Caco-2 (cell line): ENCODE data around the gene MED10. TPM values are rescaled to one million over a fixed set of nuclear protein-coding genes. Genes with fewer than 3 reads are reported as not detected.

Source experiments
- BruUV-seq: library from RNA; stranded (reverse); fragments of 400-500 nt; replicated peaks from 2 replicates; lab custom pipeline; 2021; lab: Mats Ljungman, UMichigan
- CTCF ChIA-PET: fragments of 300-600 bp; sonication (Branson Sonifier 250); formaldehyde crosslinking; loops from one replicate; lab custom pipeline; 2022; ENCODE audit warnings: antibody characterized with exemption; lab: Charles Lee
- POLR2A ChIA-PET: fragments of 300-600 bp; sonication (Branson Sonifier 250); formaldehyde crosslinking; loops from one replicate; lab custom pipeline; 2022; ENCODE audit warnings: antibody characterized with exemption; lab: Charles Lee
- DNase-seq, 2 experiments: peaks; one replicate each; pipeline versions ENCODE4 v3.0.0 to v3.0.0-alpha.2; 2020 to 2022
- H3K27me3 ChIP-seq: replicated peaks from 2 replicates; pipeline ENCODE4 v1.6.0; 2011; ENCODE audit warnings: low read length; ENCODE audit not compliant: control insufficient read depth, insufficient read depth
- H3K36me3 ChIP-seq: 2 replicates; pipeline ENCODE4 v1.5.1; 2011; ENCODE audit warnings: low read length; ENCODE audit not compliant: control insufficient read depth, insufficient read depth
- H3K4me1 ChIP-seq: fragments of 250-450 bp; sonication (Bioruptor Pico); 2 replicates; pipeline ENCODE4 v1.5.1; 2020; ENCODE audit warnings: mild to moderate bottlenecking
- H3K4me3 ChIP-seq: 2 replicates; pipeline ENCODE4 v1.5.1; 2011; ENCODE audit warnings: low read depth, mild to moderate bottlenecking, control low read depth, low read length
- H3K9me3 ChIP-seq: fragments of 250-450 bp; sonication (Bioruptor Pico); 2 replicates; pipeline ENCODE4 v1.5.1; 2020; ENCODE audit warnings: mild to moderate bottlenecking, moderate library complexity
- H3K27ac Mint-ChIP-seq: one replicate; pipeline ENCODE4 v1.8.0; 2022; ENCODE audit warnings: mixed read lengths; ENCODE audit not compliant: unreplicated experiment
- H3K27me3 Mint-ChIP-seq: one replicate; pipeline ENCODE4 v1.8.0; 2022; ENCODE audit warnings: mixed read lengths; ENCODE audit not compliant: insufficient read depth, unreplicated experiment
- H3K36me3 Mint-ChIP-seq: one replicate; pipeline ENCODE4 v1.8.0; 2022; ENCODE audit warnings: mild to moderate bottlenecking, mixed read lengths; ENCODE audit not compliant: insufficient read depth, unreplicated experiment
- H3K4me1 Mint-ChIP-seq: one replicate; pipeline ENCODE4 v1.8.0; 2022; ENCODE audit warnings: low read depth, mixed read lengths; ENCODE audit not compliant: unreplicated experiment
- H3K4me3 Mint-ChIP-seq: one replicate; pipeline ENCODE4 v1.8.0; 2022; ENCODE audit warnings: mild to moderate bottlenecking, moderate library complexity, mixed read lengths; ENCODE audit not compliant: unreplicated experiment
- H3K9me3 Mint-ChIP-seq: one replicate; pipeline ENCODE4 v1.8.0; 2022; ENCODE audit warnings: mixed read lengths; ENCODE audit not compliant: unreplicated experiment
- intact Hi-C: fragments of 100-400 bp; cut with micrococcal nuclease; formaldehyde crosslinking; loops from one replicate; pipeline ENCODE4 v1.10.0; 2022; ENCODE audit not compliant: unreplicated experiment
- total RNA-seq: library from RNA; stranded (reverse); gene quantifications from 2 replicates; pipeline ENCODE4 v1.2.3, GENCODE V29; 2022
- TF ChIP-seq, protein P1 (sequence below), 2 experiments: fragments of 200-600 bp in 1 of 2; IDR thresholded peaks; 1 replicate in 1 of 2; 2 replicates in 1 of 2; pipeline versions ENCODE4 v1.5.1 to v1.8.0; 2011 to 2022; ENCODE audit warnings: antibody characterized with exemption in 1 of 2, control low read depth in 1 of 2, inconsistent platforms in 1 of 2, low read depth in 1 of 2, low read length in 1 of 2, mild to moderate bottlenecking in 1 of 2, moderate library complexity in 1 of 2; ENCODE audit not compliant: insufficient read depth in 1 of 2, severe bottlenecking in 1 of 2, unreplicated experiment in 1 of 2

The MED10 gene
- total RNA-seq, 1 experiment from 2014 or later = 50.6 TPM

DNA sequence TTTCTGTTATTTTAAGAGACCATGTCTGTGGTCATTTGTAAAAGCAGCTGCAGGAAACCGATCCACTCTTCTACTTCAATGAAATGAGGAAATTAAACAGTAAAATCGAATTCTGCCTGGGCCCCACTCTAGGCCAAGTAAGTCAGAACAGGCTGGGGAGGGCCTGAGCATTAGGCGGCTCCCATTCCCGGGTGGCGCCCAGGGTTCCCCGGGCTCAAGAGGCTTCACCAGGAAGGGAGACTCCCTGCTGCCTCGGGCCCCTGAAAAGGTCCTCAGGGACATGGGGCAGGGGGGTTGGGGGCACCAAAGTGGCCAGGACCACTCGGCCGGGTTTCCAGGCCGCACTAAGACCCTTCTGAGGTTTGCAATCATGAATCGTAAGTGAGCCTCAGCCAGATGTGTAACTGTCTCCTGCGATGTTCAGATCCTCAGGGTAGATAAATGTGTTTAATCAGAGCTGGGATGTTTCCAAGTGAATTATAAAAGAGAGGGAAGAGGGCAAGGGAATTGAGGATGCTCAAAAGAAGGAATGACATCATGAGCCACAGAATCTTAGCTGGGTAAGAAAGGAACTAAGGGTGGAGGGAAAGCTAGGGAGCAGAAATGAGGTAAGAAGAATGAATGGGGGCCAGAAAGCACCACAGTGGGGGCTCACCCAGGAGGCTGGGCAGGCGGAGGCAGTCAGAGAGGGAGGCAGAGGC is 24.6 kb downstream of the MED10 start:
- CTCF ChIA-PET = no interaction called here
- no peaks in the 10 kb centered on the region for H3K4me1 ChIP-seq
- no peaks in the 10 kb centered on the region for H3K9me3 ChIP-seq
- no peaks in the 10 kb centered on the region for H3K36me3 ChIP-seq
- POLR2A ChIA-PET = no interaction called here
- H3K36me3 Mint-ChIP-seq = no peaks in the 10 kb centered on the region
- no peak overlapping the region for H3K27ac Mint-ChIP-seq
- no peak overlapping the region for H3K4me3 Mint-ChIP-seq
- no peaks in the 10 kb centered on the region for H3K27me3 ChIP-seq
- intact Hi-C loops = no loop called here
- no peak overlapping the region for H3K4me3 ChIP-seq
- TF ChIP-seq, protein P1, sequence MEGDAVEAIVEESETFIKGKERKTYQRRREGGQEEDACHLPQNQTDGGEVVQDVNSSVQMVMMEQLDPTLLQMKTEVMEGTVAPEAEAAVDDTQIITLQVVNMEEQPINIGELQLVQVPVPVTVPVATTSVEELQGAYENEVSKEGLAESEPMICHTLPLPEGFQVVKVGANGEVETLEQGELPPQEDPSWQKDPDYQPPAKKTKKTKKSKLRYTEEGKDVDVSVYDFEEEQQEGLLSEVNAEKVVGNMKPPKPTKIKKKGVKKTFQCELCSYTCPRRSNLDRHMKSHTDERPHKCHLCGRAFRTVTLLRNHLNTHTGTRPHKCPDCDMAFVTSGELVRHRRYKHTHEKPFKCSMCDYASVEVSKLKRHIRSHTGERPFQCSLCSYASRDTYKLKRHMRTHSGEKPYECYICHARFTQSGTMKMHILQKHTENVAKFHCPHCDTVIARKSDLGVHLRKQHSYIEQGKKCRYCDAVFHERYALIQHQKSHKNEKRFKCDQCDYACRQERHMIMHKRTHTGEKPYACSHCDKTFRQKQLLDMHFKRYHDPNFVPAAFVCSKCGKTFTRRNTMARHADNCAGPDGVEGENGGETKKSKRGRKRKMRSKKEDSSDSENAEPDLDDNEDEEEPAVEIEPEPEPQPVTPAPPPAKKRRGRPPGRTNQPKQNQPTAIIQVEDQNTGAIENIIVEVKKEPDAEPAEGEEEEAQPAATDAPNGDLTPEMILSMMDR (IDR thresholded peaks at IDR 0.05; ENCODE audit: insufficient read depth in 1 of 2, low read depth in 1 of 2, low read length in 1 of 2, severe bottlenecking in 1 of 2, unreplicated experiment in 1 of 2) = no peak
- H3K27me3 Mint-ChIP-seq = peaks cover 36% of the 10 kb centered on the region
- DNase-seq = no peak
- no TSS peak for BruUV-seq
- no peaks in the 10 kb centered on the region for H3K9me3 Mint-ChIP-seq
- no peaks in the 10 kb centered on the region for H3K4me1 Mint-ChIP-seq

DNA sequence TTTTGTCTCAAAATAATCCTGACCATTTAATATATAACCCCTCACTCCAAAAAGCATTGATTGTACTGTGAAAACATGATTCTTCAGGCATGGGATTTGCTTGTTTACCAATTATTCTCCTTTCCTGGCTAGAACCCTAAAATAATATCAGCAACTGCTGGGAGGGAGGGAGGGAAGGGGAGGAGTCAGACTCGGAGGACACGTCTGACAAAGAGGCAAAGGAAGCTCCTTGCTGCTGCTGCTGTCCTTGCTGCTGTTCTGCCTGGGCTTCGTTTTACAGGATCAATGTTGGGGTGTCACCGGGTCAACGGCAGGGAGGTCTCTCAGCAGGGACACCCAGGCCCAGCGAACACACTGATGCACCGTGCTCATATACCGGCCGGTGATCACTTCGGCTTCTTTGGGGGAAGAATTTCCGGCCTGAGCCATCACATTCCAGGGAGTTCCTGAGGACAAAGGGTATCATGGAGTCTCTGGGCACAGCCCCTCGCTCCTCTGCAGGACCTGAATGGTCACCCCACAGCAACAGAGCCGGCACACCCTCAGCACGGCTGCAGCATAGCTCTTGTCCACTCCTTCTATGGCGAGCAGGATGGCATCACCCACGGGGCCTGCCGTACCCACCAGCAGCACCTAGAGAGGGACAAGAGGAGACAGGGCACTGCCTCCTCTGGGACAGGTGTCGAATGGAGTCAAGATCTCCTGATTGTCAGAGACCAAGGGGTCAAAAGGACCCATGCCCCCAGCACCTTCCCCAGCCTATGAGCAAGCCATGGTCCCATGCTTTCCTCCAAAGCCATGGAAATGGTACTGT is 27.9 kb downstream of the MED10 start:
- Mint-ChIP-seq H3K4me1 (no peaks in the 10 kb centered on the region), H3K4me3 (no peak overlapping the region), H3K27ac (no peak overlapping the region), H3K9me3 (no peaks in the 10 kb centered on the region), H3K36me3 (no peaks in the 10 kb centered on the region), H3K27me3 (peaks cover 56% of the 10 kb centered on the region)
- Histone ChIP-seq H3K27me3 (no peaks in the 10 kb centered on the region), H3K36me3 (no peaks in the 10 kb centered on the region), H3K4me1 (no peaks in the 10 kb centered on the region), H3K9me3 (no peaks in the 10 kb centered on the region), H3K4me3 (no peak overlapping the region)
- BruUV-seq = no TSS peak
- ChIA-PET POLR2A (no interaction called here), CTCF (no interaction called here)
- no peak for DNase-seq
- intact Hi-C loops = no loop called here
- TF ChIP-seq, protein P1 (IDR thresholded peaks at IDR 0.05; ENCODE audit: insufficient read depth in 1 of 2, low read depth in 1 of 2, low read length in 1 of 2, severe bottlenecking in 1 of 2, unreplicated experiment in 1 of 2) = no peak

DNA sequence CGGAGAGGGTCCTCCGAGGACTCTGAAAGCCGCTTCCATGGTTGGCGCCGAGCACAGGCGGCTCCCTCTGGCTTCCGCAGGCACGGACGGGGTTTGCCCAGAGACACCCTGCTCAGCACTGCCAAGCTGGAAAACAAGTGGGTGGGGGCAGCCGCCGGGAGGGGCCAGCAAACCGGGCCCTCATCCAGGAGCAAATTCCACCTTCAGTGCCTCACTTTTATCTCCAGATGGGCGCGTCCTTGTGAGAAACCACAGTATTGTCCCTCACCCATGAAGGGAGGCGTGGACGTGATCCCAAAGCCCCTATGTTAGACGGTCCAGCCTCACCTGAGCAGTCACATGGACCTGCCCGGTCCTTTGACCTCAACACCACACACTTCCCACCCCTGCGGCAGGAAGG is 29.0 kb downstream of the MED10 start:
- no peaks in the 10 kb centered on the region for H3K36me3 ChIP-seq
- no TSS peak for BruUV-seq
- CTCF ChIA-PET = no interaction called here
- no peaks in the 10 kb centered on the region; the same call in 1 of the 2 replicates for H3K27me3 ChIP-seq
- no peak for DNase-seq
- H3K36me3 Mint-ChIP-seq = no peaks in the 10 kb centered on the region
- intact Hi-C loops = no loop called here
- H3K4me1 Mint-ChIP-seq = no peaks in the 10 kb centered on the region
- no peak overlapping the region for H3K27ac Mint-ChIP-seq
- no peaks in the 10 kb centered on the region for H3K4me1 ChIP-seq
- POLR2A ChIA-PET = no interaction called here
- H3K4me3 Mint-ChIP-seq = no peak overlapping the region
- no peaks in the 10 kb centered on the region for H3K9me3 ChIP-seq
- TF ChIP-seq, protein P1 (IDR thresholded peaks at IDR 0.05; ENCODE audit: insufficient read depth in 1 of 2, low read depth in 1 of 2, low read length in 1 of 2, severe bottlenecking in 1 of 2, unreplicated experiment in 1 of 2) = no peak
- no peaks in the 10 kb centered on the region for H3K9me3 Mint-ChIP-seq
- peaks cover 59% of the 10 kb centered on the region for H3K27me3 Mint-ChIP-seq
- no peak overlapping the region for H3K4me3 ChIP-seq
